ENCODE measurements around the gene ANKH.
"Not testable (repeated sequence)": the region's sequence is repeated elsewhere in the genome, so short reads cannot be mapped to it uniquely, and the experiment has no call there.

Gene ANKH

DNA sequence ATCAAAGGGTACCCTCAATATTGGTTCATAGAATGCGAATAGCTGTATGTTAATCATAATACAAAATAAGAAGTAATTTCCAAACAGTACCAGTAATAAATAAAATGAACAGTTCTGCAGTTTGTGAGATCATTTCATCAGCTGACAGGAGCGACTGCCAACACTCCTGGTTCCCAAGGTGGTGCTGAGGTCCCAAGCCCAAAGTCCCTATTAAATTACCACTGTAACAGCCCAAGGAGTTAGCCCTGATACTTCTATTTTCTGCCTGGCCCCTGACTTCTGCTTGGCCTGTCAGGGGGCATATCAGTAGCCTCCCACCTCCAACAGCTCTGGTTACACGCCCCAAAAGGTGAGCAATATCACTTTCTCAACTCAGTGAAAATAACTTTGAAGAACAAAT lies 47.1 kb downstream of the ANKH start:
- no peak for DNase-seq

GRCh38 chr5:14821100-14821845 lies 50.3 kb downstream of the ANKH start:
- DNase-seq = no peak

DNA sequence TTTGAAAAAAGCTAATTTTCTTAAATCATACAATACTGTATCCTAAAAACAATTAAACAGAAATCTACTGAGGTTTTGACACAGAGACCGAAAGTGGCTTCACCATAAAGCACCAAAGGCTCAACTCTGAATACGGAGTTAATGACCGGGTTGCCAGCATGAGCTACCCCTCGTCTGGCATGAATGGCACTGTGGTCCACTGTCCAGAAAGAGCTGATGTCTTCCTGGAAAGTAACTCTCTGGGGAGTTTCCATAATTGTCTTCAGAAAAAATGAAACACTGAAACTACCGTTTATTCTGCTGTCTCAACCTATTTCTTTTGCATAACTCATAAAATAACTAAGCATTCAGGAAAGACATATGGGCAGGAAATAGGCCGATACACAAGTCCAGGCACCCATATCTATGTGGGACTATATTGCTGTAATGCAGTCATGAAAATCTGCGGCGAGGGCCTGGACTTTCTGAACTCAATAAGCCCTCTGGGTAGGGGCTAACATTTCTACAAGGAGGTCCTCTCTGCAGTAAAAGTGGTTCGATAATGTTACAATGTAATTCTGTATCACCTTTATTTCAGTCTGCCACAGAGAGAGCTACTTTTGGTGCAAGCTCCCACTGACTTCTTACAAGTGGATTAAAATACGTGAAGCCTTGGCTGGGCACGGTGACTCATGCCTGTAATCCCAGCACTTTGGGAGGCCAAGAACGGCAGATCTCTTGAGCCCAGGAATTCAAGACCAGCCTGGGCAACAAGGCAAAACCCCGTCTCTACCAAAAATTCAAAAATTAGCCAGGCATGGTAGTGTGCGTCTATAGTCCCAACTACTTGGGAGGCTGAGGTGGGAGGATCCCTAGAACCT lies 52.4 kb downstream of the ANKH start:
- DNase-seq = no peak

DNA sequence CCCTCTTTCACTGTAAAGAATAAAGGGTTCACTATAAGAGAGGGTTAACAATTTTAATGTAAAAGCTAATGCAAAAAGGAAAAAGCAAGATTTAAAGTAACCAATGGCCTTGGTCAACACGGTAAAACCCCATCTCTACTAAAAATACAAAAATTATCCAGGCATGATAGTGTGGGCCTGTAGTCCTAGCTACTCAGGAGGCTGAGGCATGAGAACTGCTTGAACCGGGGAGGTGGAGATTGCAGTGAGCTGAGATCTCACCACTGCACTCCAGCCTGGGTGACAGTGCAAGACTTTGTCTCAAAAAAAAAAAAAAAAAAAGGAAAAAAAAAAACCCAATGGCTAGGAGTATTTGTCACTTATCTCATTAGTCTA lies 53.8 kb downstream of the ANKH start:
- not testable (repeated sequence) for DNase-seq

DNA sequence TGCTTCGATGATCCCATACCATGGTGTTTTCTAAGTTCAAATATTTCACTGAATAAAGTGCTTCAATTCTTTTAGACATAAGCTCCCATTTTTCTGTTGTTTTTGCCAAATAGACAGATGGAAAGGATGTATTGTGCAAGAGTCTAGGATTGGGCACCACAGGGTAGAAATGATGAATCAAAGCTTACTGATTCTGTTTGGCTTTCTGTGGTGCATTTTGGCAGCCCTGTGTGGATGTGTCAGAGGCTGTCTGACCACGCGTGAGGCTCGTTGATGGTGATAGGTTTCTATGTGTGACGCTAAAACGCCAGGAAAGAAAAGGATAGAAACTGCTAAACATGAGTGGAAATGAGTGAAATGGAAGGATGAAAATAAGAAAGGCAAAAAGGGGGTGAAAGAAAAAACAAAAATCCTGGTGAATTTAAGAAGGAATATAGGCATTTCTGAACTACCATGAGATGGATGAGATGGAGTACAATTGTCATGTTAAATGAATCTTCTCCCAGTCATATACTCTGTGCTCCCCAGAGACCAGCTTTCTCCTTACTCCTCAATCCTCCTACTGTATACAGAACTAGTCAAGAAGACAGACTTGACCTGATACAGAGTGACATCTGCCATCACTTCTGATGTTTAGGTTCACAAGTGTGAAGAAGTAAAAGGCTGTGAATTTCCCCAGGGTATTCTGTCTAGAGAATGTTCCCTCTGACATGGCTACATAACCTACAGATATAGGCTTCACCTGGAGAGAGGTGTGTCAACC lies 54.4 kb downstream of the ANKH start:
- no peak for DNase-seq

- DNase-seq = no peak
These were observed 55.1 kb downstream of the ANKH start for GRCh38 chr5:14816374-14816998.

DNA sequence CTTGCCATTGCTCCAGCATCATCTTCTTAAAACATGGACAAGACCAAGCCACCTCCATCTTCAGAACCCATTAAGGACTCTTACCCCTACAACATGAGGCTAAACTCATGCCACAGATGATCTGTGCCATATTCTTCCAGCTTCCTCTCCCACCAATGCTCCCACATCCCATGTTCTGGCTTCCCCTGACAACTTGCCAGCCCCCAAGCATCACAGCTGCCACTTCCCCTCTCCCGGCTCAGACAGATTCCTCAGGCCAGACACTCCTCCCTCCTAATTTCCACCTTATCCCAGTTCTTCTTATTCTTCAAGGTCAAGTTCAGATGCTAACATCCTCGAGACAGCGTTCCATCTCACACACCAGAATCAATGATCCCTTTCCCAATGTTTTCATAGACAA lies 57.8 kb downstream of the ANKH start:
- DNase-seq = no peak

DNA sequence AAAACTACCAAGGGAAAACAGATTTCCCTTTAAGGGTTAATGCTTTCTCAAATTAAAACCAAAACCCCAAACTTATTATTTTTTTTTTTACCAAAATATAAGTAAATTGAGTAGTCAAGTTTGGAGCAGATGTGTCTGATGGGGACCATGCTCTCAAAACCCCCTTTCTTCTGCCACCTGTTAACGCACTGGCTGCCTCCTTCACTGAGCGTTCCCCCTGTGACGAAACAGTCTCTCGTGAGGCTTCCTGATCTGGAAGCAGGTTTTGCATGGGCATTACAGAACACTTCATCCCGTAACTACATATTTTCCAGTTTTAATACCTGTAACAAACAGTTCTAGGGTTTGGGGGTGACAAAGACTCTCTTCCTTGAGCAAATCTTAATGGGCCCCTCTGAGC lies 59.4 kb downstream of the ANKH start:
- no peak for DNase-seq

- no peak for DNase-seq
These were observed 60.5 kb downstream of the ANKH start for GRCh38 chr5:14810928-14811572.

DNA sequence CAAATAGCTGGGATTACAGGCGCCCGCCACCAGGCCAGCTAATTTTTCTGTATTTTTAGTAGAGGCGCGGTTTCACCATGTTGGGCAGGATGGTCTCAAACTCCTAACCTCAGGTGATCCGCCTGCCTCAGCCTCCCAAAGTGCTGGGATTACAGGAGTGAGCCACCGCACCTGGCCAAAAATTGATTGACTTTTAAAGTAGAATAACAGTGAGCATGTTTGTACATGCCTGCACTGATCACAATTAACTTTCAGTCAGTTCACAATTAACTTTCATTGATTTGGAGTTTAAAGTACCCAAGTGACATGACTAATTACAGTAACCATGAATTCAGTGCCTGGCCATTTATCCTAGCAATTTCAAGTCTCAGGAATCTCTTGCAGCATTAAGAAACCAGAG lies 61.3 kb downstream of the ANKH start:
- no peak for DNase-seq

GRCh38 chr5:14809369-14810155 lies 62.0 kb downstream of the ANKH start:
- DNase-seq = peak; percentile 71

- no peak for DNase-seq
These were observed 64.1 kb downstream of the ANKH start for GRCh38 chr5:14807471-14807870.

DNA sequence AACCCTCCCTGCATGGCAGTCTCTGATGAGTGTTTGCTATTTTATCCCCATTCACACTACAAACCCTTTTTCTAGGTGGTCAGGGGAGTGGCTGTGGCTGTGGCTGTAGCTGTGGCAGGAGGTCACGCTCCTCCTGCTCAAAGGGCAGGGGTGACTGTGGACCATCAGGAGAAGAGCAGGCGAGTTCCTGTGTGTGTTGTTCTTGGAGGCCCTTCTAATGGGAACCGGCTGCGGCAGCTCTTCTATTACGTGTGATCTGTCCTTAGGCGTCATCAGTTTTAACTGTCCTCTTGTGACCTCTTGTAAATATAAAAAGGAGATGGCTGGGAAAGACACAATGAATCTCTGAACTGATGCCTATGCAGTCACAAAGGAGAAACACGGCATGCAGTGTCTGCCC lies 65.1 kb downstream of the ANKH start:
- no peak for DNase-seq

DNA sequence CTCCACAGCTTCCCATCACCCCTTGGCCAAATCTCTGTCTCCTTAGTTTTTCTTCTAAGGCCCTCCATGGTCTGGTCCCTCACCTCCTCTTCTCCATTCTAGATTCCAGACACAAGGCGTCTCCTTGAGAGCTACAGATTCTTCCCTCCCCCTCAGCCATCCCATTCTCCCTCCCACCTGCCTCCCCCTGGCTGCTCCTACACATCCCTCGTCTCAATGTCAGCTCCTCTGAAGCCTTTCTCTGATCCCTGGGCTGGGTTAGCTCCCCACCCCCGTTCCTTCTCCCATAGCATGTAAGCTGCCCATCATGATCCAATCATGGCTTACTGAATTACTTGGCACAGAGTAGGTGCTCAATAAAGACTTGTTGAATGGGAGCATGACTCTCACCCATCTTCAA lies 69.0 kb downstream of the ANKH start:
- DNase-seq = no peak

DNA sequence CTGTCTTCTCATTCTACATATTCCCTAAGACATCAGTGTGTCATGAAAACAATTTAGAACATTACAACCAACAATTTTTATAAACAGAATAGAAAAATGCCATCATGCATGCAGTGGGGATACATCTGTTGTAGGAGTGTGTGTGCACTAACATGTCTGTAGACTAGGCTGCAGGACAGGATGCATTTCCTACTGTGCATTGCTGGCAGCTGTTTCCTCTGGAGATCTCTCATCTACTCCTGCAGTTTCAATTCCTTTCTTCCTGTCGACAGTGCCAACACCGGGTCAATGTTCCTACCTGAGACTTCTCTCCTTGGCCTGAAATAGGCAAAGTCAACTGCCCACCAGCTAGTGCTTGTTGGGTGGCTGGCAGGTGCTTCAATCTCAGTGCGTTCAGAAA lies 69.8 kb downstream of the ANKH start:
- no peak for DNase-seq

- DNase-seq = not testable (repeated sequence)
These were observed 74.2 kb downstream of the ANKH start for GRCh38 chr5:14797385-14797784.

GRCh38 chr5:14794583-14795230 lies 76.9 kb downstream of the ANKH start:
- DNase-seq = no peak

- no peak for DNase-seq
These were observed 77.7 kb downstream of the ANKH start for GRCh38 chr5:14793851-14794250.

GRCh38 chr5:14790911-14791310 lies 80.7 kb downstream of the ANKH start:
- no peak for DNase-seq

- no peak for DNase-seq
These were observed 81.4 kb downstream of the ANKH start for GRCh38 chr5:14790220-14790619.

Measured in activated naive CD4-positive, alpha-beta T cell treated with anti-CD3 and anti-CD28 coated beads, Interleukin-2, amount 50 U/mL, for 16 hours (primary cell).